ENCODE data around the gene IL3RA.

The IL3RA gene

GRCh38 chrX:1418901-1419544, 82.4 kb downstream of the IL3RA start:
- TF ChIP-seq, protein P1, sequence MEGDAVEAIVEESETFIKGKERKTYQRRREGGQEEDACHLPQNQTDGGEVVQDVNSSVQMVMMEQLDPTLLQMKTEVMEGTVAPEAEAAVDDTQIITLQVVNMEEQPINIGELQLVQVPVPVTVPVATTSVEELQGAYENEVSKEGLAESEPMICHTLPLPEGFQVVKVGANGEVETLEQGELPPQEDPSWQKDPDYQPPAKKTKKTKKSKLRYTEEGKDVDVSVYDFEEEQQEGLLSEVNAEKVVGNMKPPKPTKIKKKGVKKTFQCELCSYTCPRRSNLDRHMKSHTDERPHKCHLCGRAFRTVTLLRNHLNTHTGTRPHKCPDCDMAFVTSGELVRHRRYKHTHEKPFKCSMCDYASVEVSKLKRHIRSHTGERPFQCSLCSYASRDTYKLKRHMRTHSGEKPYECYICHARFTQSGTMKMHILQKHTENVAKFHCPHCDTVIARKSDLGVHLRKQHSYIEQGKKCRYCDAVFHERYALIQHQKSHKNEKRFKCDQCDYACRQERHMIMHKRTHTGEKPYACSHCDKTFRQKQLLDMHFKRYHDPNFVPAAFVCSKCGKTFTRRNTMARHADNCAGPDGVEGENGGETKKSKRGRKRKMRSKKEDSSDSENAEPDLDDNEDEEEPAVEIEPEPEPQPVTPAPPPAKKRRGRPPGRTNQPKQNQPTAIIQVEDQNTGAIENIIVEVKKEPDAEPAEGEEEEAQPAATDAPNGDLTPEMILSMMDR (IDR thresholded peaks at IDR 0.05; ENCODE audit: insufficient read depth, low read length, poor library complexity, severe bottlenecking), result no peak
- TF ChIP-seq EZH2phosphoT487 (conservative IDR thresholded peaks at IDR 0.05; ENCODE audit: low read length), result no peak
- no peaks in the 10 kb centered on the region for H4K20me1 ChIP-seq (ENCODE audit: low read depth, low read length)
- H3K27ac ChIP-seq (ENCODE audit: low read depth, low read length), result no peak overlapping the region
- no peaks in the 10 kb centered on the region for H3K79me2 ChIP-seq (ENCODE audit: insufficient read depth, low read length)
- H3K9me2 ChIP-seq (replicated peaks; ENCODE audit: insufficient read depth, low read length), result no peaks in the 10 kb centered on the region
- H3K27me3 ChIP-seq (ENCODE audit: low read length), result no peaks in the 10 kb centered on the region
- no peak overlapping the region for H3K9ac ChIP-seq (ENCODE audit: low read length)
- no peak overlapping the region for H2AFZ ChIP-seq (ENCODE audit: low read depth, low read length, severe bottlenecking)
- H3K36me3 ChIP-seq (ENCODE audit: low read length), result 0 out of 2 replicates have a peak, but pooled peaks cover 2% of the 10 kb centered on the region
- no peak overlapping the region for H3K4me3 ChIP-seq (ENCODE audit: insufficient read depth, low read length, poor library complexity, severe bottlenecking)
- H3F3A ChIP-seq (ENCODE audit: insufficient read depth), result no peaks in the 10 kb centered on the region
- H3K4me2 ChIP-seq (ENCODE audit: low read depth, low read length, poor library complexity, severe bottlenecking), result no peak overlapping the region
- H3K9me3 ChIP-seq (ENCODE audit: insufficient read depth, low read length), result no peaks in the 10 kb centered on the region

DNA sequence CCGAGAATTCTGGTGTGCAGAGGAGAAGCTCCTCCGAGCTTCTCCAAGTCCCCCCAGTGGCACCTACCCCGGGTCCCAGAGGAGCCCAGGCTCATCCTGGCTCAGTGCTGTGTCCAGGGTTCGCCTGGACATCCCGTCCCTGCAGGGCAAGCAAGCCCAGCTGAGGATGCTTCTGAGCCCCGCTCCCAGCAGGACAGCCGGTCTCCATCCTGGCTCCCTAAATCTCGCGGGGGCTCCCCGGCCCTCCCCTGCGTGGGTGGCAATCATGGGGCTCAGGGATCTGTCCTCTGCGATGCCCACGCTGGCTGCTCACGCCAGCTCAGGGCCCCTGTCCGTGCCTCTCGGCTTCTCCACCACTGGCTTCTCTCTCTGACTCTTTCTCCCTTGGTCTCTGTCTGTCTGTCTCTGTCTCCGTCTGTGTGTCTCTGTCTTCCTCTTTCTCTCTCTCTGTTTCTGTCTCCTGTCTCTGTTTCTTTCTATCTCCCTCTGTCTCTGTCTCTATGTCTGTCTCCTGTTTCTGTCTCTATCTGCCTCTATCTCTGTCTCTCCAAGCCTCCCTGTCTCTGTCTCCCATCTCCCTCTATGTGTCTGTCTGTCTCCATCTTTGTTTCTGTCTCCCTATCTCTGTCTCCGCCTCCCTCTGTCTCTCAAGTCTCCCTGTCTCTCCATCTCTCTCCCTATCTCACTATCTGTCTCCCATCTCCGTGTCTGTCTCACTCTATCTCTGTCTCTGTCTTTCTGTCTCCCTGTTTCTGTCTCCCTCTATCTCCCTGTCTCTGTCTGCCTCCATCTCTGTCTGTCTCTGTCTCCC, 83.2 kb downstream of the IL3RA start:
- Histone ChIP-seq H3K9me3 (ENCODE audit: insufficient read depth, low read length) (no peaks in the 10 kb centered on the region), H4K20me1 (ENCODE audit: low read depth, low read length) (no peaks in the 10 kb centered on the region), H3K4me3 (ENCODE audit: insufficient read depth, low read length, poor library complexity, severe bottlenecking) (no peak overlapping the region), H2AFZ (ENCODE audit: low read depth, low read length, severe bottlenecking) (no peak overlapping the region), H3K27ac (ENCODE audit: low read depth, low read length) (0 out of 2 replicates have a peak overlapping the region, but pooled peaks have one; percentile 20), H3F3A (ENCODE audit: insufficient read depth) (no peaks in the 10 kb centered on the region), H3K36me3 (ENCODE audit: low read length) (0 out of 2 replicates have a peak, but pooled peaks cover 2% of the 10 kb centered on the region), H3K9ac (ENCODE audit: low read length) (no peak overlapping the region), H3K9me2 (replicated peaks; ENCODE audit: insufficient read depth, low read length) (no peaks in the 10 kb centered on the region), H3K27me3 (ENCODE audit: low read length) (no peaks in the 10 kb centered on the region), H3K79me2 (ENCODE audit: insufficient read depth, low read length) (no peaks in the 10 kb centered on the region), H3K4me2 (ENCODE audit: low read depth, low read length, poor library complexity, severe bottlenecking) (no peak overlapping the region)
- no peak for TF ChIP-seq EZH2phosphoT487 (conservative IDR thresholded peaks at IDR 0.05; ENCODE audit: low read length)
- TF ChIP-seq, protein P1 (IDR thresholded peaks at IDR 0.05; ENCODE audit: insufficient read depth, low read length, poor library complexity, severe bottlenecking), result no peak

GRCh38 chrX:1420371-1420770, 83.8 kb downstream of the IL3RA start:
- TF ChIP-seq EZH2phosphoT487 (conservative IDR thresholded peaks at IDR 0.05; ENCODE audit: low read length), result no peak
- TF ChIP-seq, protein P1 (IDR thresholded peaks at IDR 0.05; ENCODE audit: insufficient read depth, low read length, poor library complexity, severe bottlenecking), result no peak

More at GRCh38 chrX:1420371-1420770, 83.8 kb downstream of the IL3RA start:
- Histone ChIP-seq H4K20me1 (ENCODE audit: low read depth, low read length) (no peaks in the 10 kb centered on the region), H3K9ac (ENCODE audit: low read length) (no peak overlapping the region), H3K79me2 (ENCODE audit: insufficient read depth, low read length) (no peaks in the 10 kb centered on the region), H3K4me3 (ENCODE audit: insufficient read depth, low read length, poor library complexity, severe bottlenecking) (no peak overlapping the region), H2AFZ (ENCODE audit: low read depth, low read length, severe bottlenecking) (no peak overlapping the region), H3K36me3 (ENCODE audit: low read length) (0 out of 2 replicates have a peak, but pooled peaks cover 2% of the 10 kb centered on the region), H3K9me2 (replicated peaks; ENCODE audit: insufficient read depth, low read length) (no peaks in the 10 kb centered on the region), H3K4me2 (ENCODE audit: low read depth, low read length, poor library complexity, severe bottlenecking) (no peak overlapping the region), H3K27me3 (ENCODE audit: low read length) (no peaks in the 10 kb centered on the region), H3K9me3 (ENCODE audit: insufficient read depth, low read length) (no peaks in the 10 kb centered on the region), H3K27ac (ENCODE audit: low read depth, low read length) (0 out of 2 replicates have a peak overlapping the region, but pooled peaks have one; percentile 20), H3F3A (ENCODE audit: insufficient read depth) (no peaks in the 10 kb centered on the region)
